Activated CD8-positive, alpha-beta memory T cell treated with anti-CD3 and anti-CD28 coated beads, Interleukin-2, amount 50 U/mL, for 1 hour (primary cell): ENCODE data around the gene C9.
"Not testable (repeated sequence)": the region's sequence is repeated elsewhere in the genome, so short reads cannot be mapped to it uniquely, and the experiment has no call there.

Experiments used
- DNase-seq: peaks from one replicate; pipeline ENCODE4 v3.0.0-alpha.2; 2020; ENCODE audit errors: extremely low read depth

Gene C9

DNA sequence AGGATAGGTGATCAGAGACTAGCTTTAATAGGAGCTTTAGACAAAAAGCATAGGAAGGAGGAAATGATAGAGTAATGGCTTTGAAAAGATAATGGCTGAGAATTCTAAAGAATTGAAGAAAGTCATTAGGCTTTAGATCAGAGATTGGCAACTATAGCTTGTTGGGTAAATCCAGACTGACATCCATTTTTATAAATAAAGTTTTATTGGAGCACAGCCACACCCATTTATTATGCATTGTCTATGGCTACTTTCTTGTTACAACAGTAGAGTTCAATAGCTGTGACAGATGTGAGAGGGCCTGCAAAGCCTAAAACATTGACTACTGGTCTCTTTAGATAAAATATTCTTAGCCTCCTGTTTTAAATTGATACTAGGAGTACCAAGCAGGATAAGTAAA lies 104.2 kb downstream of the C9 start:
- DNase-seq: no peak

DNA sequence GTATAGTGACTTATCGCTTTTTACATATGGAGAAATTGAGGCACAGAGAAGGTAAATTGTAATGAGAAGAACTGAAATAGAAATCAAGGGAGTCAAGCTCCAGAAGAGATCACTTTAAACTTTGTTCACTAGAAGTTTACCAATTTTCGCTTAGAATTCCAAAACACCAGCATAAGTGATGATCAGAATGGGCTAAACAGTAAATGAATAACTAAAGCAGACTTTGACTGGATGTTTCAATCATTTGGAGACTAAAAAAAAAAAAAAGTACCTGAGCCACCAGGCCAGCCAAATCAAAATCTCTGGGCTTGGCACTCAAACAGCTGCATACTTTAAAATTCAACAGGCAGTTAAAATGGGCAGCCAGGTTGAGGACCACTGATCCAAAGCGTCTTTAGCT lies 106.7 kb downstream of the C9 start:
- DNase-seq: no peak

DNA sequence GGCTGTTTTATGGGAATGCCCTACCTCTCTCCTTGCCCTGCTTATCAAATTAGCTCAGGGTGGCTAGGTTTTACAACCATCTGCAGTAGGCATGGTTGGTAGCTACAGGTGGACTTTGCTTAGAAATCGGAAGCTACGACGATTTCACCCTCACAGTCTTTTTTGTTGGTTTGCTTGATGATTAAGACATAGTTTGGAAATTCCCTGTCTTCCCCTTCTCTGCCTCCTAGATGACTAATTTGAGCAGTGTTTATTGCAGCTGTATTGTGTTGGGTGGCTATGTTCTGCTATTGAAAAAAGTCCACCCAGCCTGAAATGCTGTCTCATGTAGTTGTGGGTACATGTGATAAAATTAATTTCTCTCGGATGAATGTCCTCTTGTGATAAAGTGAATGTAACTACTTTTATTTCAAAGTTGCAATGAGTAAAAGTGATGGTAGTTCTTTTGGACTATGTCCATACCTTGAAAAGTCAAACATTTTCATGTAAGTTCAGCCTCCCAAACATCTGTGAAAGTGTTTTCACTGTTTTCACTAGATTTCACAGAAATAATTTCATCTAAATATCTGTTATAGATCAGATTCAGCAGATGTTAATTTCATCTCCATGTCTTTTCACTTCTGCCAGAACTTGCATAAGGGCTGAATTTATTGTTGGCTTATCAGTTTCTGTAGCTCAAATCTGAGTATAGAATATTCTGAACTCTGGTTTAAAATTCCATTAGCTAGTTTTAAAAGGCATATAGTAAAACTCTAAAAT lies 107.6 kb downstream of the C9 start:
- DNase-seq: no peak

DNA sequence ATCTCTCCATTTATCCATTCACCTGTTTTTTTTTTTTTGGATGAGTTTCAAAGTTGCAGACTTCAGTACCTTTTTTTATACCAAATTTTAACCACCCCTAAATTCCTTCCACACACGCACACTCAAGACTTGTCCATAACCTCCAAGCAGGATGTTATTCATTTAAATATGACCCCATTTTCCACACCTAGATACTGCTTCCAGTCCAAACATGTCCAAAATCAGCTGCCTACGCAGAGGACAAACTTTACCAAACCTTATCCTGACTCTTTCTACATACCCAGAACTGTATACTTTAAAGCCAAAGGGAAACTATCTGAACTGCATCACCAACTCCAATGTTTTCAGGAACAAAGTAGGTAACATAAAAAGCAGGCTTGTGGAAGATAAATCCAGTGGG lies 108.9 kb downstream of the C9 start:
- no peak for DNase-seq

DNA sequence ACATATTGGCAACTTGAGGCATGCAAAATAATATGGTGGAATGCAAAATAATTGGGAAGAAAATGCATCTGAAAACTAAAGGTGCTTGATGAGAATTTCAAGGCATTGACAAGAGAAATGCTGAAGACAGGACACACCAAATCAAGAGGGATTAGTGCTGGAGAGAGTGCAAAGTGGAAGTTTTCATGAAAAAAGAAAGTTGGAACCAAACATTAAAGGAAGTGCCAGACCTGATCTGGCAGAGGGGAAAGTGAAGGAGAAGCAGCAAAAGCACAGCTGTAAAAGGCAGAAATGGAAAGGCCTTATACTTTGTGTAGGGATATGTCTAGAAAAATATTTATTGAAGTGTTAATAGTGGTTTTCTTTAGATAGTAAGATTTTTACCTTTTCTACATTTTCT lies 109.6 kb downstream of the C9 start:
- DNase-seq: no peak

DNA sequence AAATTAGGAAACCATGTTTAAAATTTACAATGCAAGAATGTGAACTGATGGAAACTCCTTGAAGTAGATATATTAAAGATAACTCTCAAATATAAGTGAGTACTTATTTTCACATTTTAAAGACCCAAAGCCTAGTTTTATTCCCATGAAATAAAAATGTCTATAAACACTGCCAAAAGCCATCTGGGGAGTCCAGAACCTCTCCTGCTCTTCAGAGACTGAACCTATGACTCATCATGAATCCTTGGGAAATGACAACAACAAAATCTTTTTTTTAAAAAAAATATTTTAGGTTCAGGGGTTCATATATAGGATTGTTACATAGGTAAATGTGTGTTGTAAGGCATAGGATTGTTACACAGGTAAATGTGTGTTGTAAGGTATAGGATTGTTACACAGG lies 111.1 kb downstream of the C9 start:
- DNase-seq: no peak

DNA sequence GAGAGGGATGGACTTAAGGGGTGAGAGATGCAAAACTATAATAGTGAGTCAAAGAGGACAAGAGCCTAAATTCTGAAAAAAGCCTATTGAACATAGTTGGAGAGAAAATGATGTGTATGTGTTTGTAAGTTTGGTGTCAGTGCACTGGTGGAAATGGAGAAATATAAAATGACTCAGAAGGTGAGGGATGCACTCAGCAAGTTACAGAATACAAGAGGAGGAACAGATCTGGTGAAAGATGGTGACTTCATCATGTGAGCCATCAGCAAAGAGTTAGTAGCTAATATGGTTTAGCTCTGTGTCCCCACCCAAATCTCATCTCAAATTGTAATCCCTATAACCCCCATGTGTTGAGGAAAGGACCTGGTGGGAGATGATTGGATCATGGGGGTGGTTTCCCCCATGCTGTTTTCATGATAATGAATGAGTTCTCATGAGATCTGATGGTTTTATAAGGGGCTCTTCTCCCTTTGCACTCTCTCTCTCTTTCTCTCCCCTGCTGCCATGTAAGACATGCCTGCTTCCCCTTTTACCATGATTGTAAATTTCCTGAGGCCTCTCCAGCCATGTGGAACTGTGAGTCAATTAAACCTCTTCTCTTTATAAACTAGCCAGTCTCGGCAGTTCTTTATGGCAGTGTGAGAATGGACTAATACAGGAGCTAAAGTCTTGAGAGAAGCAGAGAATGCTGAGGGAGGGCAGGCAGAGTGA lies 114.6 kb downstream of the C9 start:
- DNase-seq: no peak

DNA sequence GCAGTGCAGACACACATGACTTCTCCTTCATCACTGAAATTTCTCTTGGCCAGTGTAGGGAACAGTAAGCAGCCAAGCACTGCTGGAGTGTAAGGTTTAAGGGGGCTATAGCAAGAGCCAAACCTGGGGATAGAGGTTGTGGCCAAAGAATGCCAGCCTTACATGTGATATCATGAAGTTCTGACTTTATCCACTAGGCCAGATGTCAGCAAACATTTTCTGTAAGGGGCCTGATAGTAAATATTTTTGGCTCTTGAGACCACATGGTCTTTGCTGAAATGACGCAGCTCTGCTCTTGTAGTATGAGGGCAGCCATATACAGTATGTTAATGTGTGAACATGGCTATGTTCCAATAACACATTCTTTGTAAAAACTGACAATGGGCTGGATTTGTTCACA lies 115.2 kb downstream of the C9 start:
- no peak for DNase-seq

DNA sequence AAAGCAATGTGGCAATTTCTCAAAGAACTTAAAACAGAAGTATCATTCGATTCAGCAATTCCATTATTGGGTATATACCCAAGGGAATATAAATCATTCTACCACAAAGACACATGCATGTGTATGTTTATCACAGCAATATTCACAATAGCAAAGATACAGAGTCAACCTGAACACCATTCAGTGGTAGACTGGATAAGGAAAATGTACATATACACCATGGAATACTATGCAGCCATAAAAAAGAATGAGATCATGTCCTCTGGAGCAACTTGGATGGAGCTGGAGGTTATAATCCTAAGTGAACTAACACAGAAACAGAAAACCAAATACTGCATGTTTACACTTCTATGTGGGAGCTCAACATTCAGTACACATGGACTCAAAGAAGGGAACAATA lies 123.5 kb downstream of the C9 start:
- no peak for DNase-seq

DNA sequence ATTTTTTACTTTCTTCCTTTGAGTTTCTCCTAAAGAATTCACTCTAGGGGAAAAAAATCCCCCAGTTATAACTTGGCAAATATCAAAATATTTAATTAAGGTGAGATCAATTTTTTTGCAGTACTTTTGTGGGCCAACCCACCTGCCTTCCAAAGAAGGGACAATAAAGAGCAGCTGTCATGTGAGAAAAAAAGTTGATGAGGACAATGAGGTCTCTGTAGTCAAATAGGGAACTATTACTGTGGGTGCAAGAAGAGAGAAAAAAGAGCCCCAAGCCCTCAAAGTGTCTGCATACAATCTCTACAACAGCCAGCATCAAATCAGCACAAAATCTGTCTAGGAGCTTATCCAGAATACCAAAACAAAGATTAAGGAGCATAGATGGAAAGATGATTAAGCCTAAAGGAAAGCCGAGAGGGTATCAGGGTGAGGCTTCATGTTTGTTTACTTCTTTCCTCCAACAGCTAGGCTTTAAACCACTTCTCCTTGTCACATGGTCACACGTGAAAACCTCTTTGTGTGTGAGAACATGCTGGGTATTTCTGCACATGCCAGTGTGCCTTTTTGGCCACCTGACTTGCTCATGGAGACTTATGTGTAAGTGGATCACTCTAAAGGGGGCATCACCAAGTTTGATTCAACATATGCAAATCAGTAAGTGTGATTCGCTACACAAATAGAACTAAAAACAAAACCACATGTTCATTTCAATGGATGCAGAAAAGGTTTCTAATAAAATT lies 125.8 kb downstream of the C9 start:
- DNase-seq: no peak

DNA sequence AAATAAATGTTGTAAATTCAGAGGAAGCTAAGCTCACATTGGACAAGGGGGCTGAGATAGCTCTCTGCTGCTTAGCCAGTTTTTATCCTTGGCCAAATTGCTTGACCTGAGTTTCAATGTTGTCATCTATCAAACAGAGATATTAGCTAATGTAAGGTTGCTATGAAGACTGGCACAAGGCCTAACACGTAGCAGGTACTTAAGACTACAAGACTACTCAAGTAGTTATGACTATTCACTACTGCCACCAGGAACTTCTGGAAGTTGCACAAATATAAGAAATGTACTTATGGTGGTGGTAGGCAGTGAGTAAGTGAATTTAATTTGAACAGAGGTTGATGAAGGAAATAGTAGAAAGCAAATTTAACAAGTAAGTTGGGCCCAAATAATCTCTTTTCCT lies 127.6 kb downstream of the C9 start:
- DNase-seq: no peak

DNA sequence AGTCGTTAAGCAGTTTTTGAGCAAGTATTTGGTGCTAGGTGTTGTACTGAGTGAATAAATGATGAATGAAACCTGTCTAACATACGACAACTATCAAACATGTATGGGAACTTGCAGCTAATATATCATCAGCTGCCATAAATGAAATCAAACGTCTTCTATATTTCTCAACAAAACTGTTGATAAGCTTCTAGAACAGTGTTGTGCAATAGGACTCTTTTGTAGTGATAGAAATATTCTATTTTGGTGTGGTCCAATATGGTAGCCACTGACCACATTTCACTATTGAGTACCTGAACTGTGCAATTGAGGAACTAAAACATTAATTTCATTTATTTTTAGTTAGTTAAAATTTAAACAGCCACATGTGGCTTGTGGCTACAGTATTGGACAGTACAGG lies 128.6 kb downstream of the C9 start:
- DNase-seq: no peak

DNA sequence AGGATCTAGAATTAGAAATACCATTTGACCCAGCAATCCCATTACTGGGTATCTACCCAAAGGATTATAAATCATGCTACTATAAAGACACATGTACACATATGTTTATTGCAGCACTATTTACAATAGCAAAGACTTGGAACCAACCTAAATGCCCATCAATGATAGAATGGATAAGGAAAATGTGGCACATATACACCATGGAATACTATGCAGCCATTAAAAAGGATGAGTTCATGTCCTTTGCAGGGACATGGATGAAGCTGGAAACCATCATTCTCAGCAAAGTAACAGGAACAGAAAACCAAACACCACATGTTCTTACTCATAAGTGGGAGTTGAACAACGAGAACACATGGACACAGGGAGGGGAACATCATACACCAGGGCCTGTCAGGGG lies 129.8 kb downstream of the C9 start:
- not testable (repeated sequence) for DNase-seq
